Motor neuron (in vitro differentiated cells): ENCODE measurements around the gene GRIK4. TPM values are rescaled to one million over a fixed set of nuclear protein-coding genes. Genes with fewer than 3 reads are reported as not detected.

Experiments used
- ATAC-seq, 8 experiments: fragments of 200-7000 bp; cut with Tn5 transposase; replicated peaks in 6 of 8; 2 replicates each; pipeline ENCODE4 v1.8.0; 2021; ENCODE audit warnings: mild to moderate bottlenecking in 8 of 8, moderate library complexity in 8 of 8
- H3K27ac ChIP-seq, 2 donors: fragments of 250-450 bp; sonication (Bioruptor Pico); 2 replicates each; pipeline ENCODE4 v1.9.0; 2021; ENCODE audit warnings: antibody characterized with exemption in 2 of 2, mild to moderate bottlenecking in 2 of 2, moderate library complexity in 1 of 2
- H3K4me1 ChIP-seq, 2 donors: fragments of 250-450 bp; sonication (Bioruptor Pico); replicated peaks in 1 of 2; 2 replicates each; pipeline ENCODE4 v1.6.1; 2021; ENCODE audit warnings: antibody characterized with exemption in 2 of 2, mild to moderate bottlenecking in 2 of 2, moderate library complexity in 1 of 2
- H3K4me3 ChIP-seq, 5 donors: fragments of 250-450 bp; sonication (Bioruptor Pico); 2 replicates each; pipeline ENCODE4 v1.9.0; 2021; ENCODE audit warnings: antibody characterized with exemption in 5 of 5, mild to moderate bottlenecking in 5 of 5, moderate library complexity in 4 of 5
- WGBS, 10 experiments: fragments of 450-650 bp; shearing (Covaris generic); methylation state at CpG; one replicate each; pipeline ENCODE4 v1.0.0; 2022; 5-methylcytosine and 5-hydroxymethylcytosine counted together
- in situ Hi-C, 9 experiments: fragments of 400-800 bp; cut with MboI; loops; one replicate each; pipeline ENCODE4 v1.15.0; 2021; ENCODE audit warnings: low sequenced_read_pairs in 9 of 9, low pct_unique_long_range_greater_than_20kb in 2 of 9; ENCODE audit not compliant: unreplicated experiment in 9 of 9
- total RNA-seq, 8 experiments: library from RNA; unstranded; fragments of 300-600 nt; gene quantifications; 2 replicates each; pipeline versions ENCODE4 v1.2.3 to v1.2.4, GENCODE V29; 2022

Gene GRIK4
- total RNA-seq, 8 experiments from 2014 or later = 0.75 to 11.1 (median 1.7) TPM

- WGBS, 10 experiments = 20 to 60% methylated on average over 1 to 4 of the region's 53 CpGs; no CpG with 5 or more reads in 8 of the 10 experiments
These were observed 52.4 kb downstream of the GRIK4 start for GRCh38 chr11:120563703-120564572.

GRCh38 chr11:120564573-120565311, 53.2 kb downstream of the GRIK4 start:
- Histone ChIP-seq H3K4me1 (peaks cover 25 to 36% of the 10 kb centered on the region in 2 donors), H3K27ac (peak overlapping the region in 1 of 2 donors; percentile 71), H3K4me3 (peak overlapping the region; percentile 17 to 32 (median 25))
- in situ Hi-C loops = no loop called here
- ATAC-seq = peak; percentile 69 to 93 (median 78)
- 0 to 7% (median 3%) methylated on average over 2 to 4 of the region's 75 CpGs; no CpG with 5 or more reads in 6 of the 10 experiments for WGBS, 10 experiments

More at GRCh38 chr11:120563703-120564572, 52.4 kb downstream of the GRIK4 start:
- Histone ChIP-seq H3K27ac (peak overlapping the region in 1 of 2 donors; percentile 71), H3K4me3 (peak overlapping the region; percentile 17 to 32 (median 25)), H3K4me1 (peaks cover 25 to 36% of the 10 kb centered on the region in 2 donors)
- in situ Hi-C loops = no loop called here
- peak in 5 of 8 experiments; percentile 67 to 81 (median 75) for ATAC-seq

- no peak for ATAC-seq
- peaks cover 25 to 36% of the 10 kb centered on the region in 2 donors for H3K4me1 ChIP-seq
- peak overlapping the region in 1 of 2 donors; percentile 71 for H3K27ac ChIP-seq
- 50 to 100% (median 71%) methylated on average over 1 to 9 of the region's 14 CpGs for WGBS, 10 experiments
- H3K4me3 ChIP-seq = peak overlapping the region in 4 of 5 donors; percentile 20 to 32 (median 27)
- in situ Hi-C loops = no loop called here
These were observed 54.1 kb downstream of the GRIK4 start for GRCh38 chr11:120565466-120566155.

GRCh38 chr11:120566176-120566575, 54.6 kb downstream of the GRIK4 start:
- in situ Hi-C loops = no loop called here
- Histone ChIP-seq H3K27ac (no peak overlapping the region), H3K4me3 (no peak overlapping the region), H3K4me1 (peaks cover 25 to 35% of the 10 kb centered on the region in 2 donors)
- WGBS, 10 experiments = 54 to 100% (median 70%) methylated on average over 1 to 5 of the region's 5 CpGs; no CpG with 5 or more reads in 2 of the 10 experiments
- ATAC-seq = no peak

- H3K4me3 ChIP-seq = no peak overlapping the region
- WGBS, 10 experiments = 49 to 100% (median 80%) methylated on average over 1 to 7 of the region's 8 CpGs; no CpG with 5 or more reads in 1 of the 10 experiments
- no peak for ATAC-seq
- peaks cover 13 to 26% of the 10 kb centered on the region in 2 donors for H3K4me1 ChIP-seq
- in situ Hi-C loops = no loop called here
- H3K27ac ChIP-seq = no peak overlapping the region
These were observed 57.2 kb downstream of the GRIK4 start for GRCh38 chr11:120568572-120569307.

GRCh38 chr11:120569861-120570260, 58.3 kb downstream of the GRIK4 start:
- 0 to 79% (median 60%) methylated on average over 1 to 7 of the region's 7 CpGs; no CpG with 5 or more reads in 3 of the 10 experiments for WGBS, 10 experiments
- in situ Hi-C loops = no loop called here

GRCh38 chr11:120571476-120571875, 59.9 kb downstream of the GRIK4 start:
- peaks cover 2 to 9% of the 10 kb centered on the region in 2 donors for H3K4me1 ChIP-seq
- WGBS, 10 experiments = 0 to 50% (median 28%) methylated on average over 1 of the region's 1 CpG; no CpG with 5 or more reads in 6 of the 10 experiments
- in situ Hi-C loops = no loop called here

More at GRCh38 chr11:120569861-120570260, 58.3 kb downstream of the GRIK4 start:
- H3K4me3 ChIP-seq = no peak overlapping the region
- H3K27ac ChIP-seq = no peak overlapping the region
- H3K4me1 ChIP-seq = peaks cover 10 to 15% of the 10 kb centered on the region in 2 donors
- no peak for ATAC-seq

GRCh38 chr11:120573756-120574354, 62.3 kb downstream of the GRIK4 start:
- in situ Hi-C loops = no loop called here
- Histone ChIP-seq H3K27ac (no peak overlapping the region), H3K4me1 (peaks cover 2 to 9% of the 10 kb centered on the region in 2 donors), H3K4me3 (no peak overlapping the region)
- WGBS, 10 experiments = 74 to 100% (median 84%) methylated on average over 3 to 7 of the region's 10 CpGs; no CpG with 5 or more reads in 6 of the 10 experiments
- ATAC-seq = peak in 5 of 8 experiments; percentile 82 to 90 (median 84)

More at GRCh38 chr11:120571476-120571875, 59.9 kb downstream of the GRIK4 start:
- ATAC-seq = no peak
- H3K4me3 ChIP-seq = no peak overlapping the region
- no peak overlapping the region for H3K27ac ChIP-seq

GRCh38 chr11:120574876-120575275, 63.3 kb downstream of the GRIK4 start:
- WGBS, 10 experiments = 0 to 97% (median 80%) methylated on average over 1 to 5 of the region's 8 CpGs; no CpG with 5 or more reads in 3 of the 10 experiments
- in situ Hi-C loops = no loop called here
- peak in 3 of 8 experiments; percentile 62 to 90 (median 75) for ATAC-seq

GRCh38 chr11:120575461-120575860, 63.9 kb downstream of the GRIK4 start:
- peak in 1 of 8 experiments; percentile 8 for ATAC-seq
- Histone ChIP-seq H3K4me3 (no peak overlapping the region), H3K4me1 (peaks cover 2 to 9% of the 10 kb centered on the region in 2 donors), H3K27ac (no peak overlapping the region)
- 57 to 92% (median 83%) methylated on average over 1 to 5 of the region's 9 CpGs; no CpG with 5 or more reads in 6 of the 10 experiments for WGBS, 10 experiments
- in situ Hi-C loops = no loop called here

More at GRCh38 chr11:120574876-120575275, 63.3 kb downstream of the GRIK4 start:
- Histone ChIP-seq H3K4me1 (peaks cover 2 to 9% of the 10 kb centered on the region in 2 donors), H3K27ac (no peak overlapping the region), H3K4me3 (no peak overlapping the region)

- H3K4me3 ChIP-seq = no peak overlapping the region
- 39 to 92% (median 82%) methylated on average over 1 to 7 of the region's 7 CpGs; no CpG with 5 or more reads in 3 of the 10 experiments for WGBS, 10 experiments
- in situ Hi-C loops = no loop called here
- ATAC-seq = no peak
- peaks cover 2 to 9% of the 10 kb centered on the region in 2 donors for H3K4me1 ChIP-seq
- no peak overlapping the region for H3K27ac ChIP-seq
These were observed 65.1 kb downstream of the GRIK4 start for GRCh38 chr11:120576606-120577005.
